GM12878 (cell line): ENCODE measurements around the gene EMP3. TPM values are rescaled to one million over a fixed set of nuclear protein-coding genes. Genes with fewer than 3 reads are reported as not detected.

Experiments used
- BCL11A ChIP-seq: IDR thresholded peaks from 2 replicates; pipeline ENCODE4 v1.6.1; 2011; ENCODE audit warnings: low read depth, low read length
- CBX5 ChIP-seq: sonication (generic); IDR thresholded peaks from 2 replicates; pipeline ENCODE4 v1.6.1; 2016; ENCODE audit warnings: low read depth, moderate library complexity, mild to moderate bottlenecking, inconsistent platforms
- CHD2 ChIP-seq: IDR thresholded peaks from 2 replicates; pipeline ENCODE4 v1.6.1; 2011; ENCODE audit warnings: low read depth, low read length, improper control_type of control experiment, borderline replicate concordance
- NFYB ChIP-seq: IDR thresholded peaks from 2 replicates; pipeline ENCODE4 v1.6.1; 2011; ENCODE audit warnings: low read depth, mild to moderate bottlenecking, low read length, improper control_type of control experiment, moderate library complexity; ENCODE audit not compliant: insufficient read depth
- PAX5 ChIP-seq: IDR thresholded peaks from 2 replicates; pipeline ENCODE4 v1.6.1; 2011; ENCODE audit warnings: low read depth, low read length, borderline replicate concordance
- SMAD5 ChIP-seq: IDR thresholded peaks from 2 replicates; pipeline ENCODE4 v1.6.1; 2016; ENCODE audit warnings: antibody characterized with exemption, low read depth
- ZBTB11 ChIP-seq: fragments of 450-650 bp; formaldehyde crosslinking; IDR thresholded peaks from 2 replicates; pipeline ENCODE4 v1.5.0; 2022; ENCODE audit warnings: mild to moderate bottlenecking, missing genetic modification characterization
- polyA plus RNA-seq, 11 experiments: library from polyadenylated mRNA; depleted of rRNA in 4 of 11; unstranded in 6 of 11; stranded (reverse) in 5 of 11; fragments of >200 nt; fragmentation: Nextera tagmentation in 4 of 11; fragmentation: Illumina TruSeq in 1 of 11; extraction: Ambion mirVana in 4 of 11; extraction: Trizol in 1 of 11; gene quantifications; 1 replicate in 1 of 11; 2 replicates in 10 of 11; pipeline versions ENCODE4 v1.2.1 to v1.2.3, GENCODE V29; 2011 to 2016; ENCODE audit warnings: inconsistent platforms in 2 of 11, missing spikeins in 2 of 11, low read depth in 1 of 11
- total RNA-seq, 4 experiments: library from RNA; depleted of rRNA in 3 of 4; stranded (reverse); fragments of >200 nt in 3 of 4; fragmentation: Illumina TruSeq in 1 of 4; extraction: Trizol in 1 of 4; gene quantifications; 2 replicates each; pipeline versions ENCODE4 v1.2.1 to v1.2.3, GENCODE V29; 2013 to 2021
- TF ChIP-seq, protein P1 (sequence below): fragments of 450-650 bp; IDR thresholded peaks from 2 replicates; pipeline ENCODE4 v1.6.1; 2017; ENCODE audit warnings: mild to moderate bottlenecking
- TF ChIP-seq, protein P2 (sequence below): fragments of 450-650 bp; IDR thresholded peaks from 2 replicates; pipeline ENCODE4 v1.6.1; 2017; ENCODE audit warnings: mild to moderate bottlenecking, moderate library complexity
- TF ChIP-seq, protein P3 (sequence below): fragments of 150-350 bp; IDR thresholded peaks from 2 replicates; pipeline ENCODE4 v1.6.1; 2016; ENCODE audit warnings: low read depth, low read length

Gene EMP3
- total and polyA plus RNA-seq, 10 of the 15 experiments (the other 5 are each of a cell fraction or from before 2014, with no cell fraction given): 53.2 to 224 (median 134) TPM

DNA sequence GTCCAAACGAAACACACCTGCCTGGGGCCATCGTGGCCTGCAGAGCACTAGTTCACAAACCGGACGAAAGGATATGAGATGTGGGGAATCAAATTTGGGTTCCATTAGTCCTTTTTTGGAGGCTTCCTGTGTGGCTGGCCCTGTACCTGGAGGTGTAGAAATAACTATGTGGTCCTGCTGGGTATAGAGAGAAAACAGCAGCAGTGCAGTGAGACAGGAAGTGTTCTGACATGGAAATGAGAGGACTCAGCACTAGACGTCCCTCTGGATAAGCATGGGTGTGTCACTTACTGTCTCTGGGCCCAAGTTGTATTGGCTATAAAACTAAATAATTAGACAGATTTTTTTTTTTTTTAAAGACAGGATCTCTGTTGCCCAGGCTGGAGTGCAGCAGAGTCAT is 53.7 kb downstream of the EMP3 start (continued):
- TF ChIP-seq, protein P1, sequence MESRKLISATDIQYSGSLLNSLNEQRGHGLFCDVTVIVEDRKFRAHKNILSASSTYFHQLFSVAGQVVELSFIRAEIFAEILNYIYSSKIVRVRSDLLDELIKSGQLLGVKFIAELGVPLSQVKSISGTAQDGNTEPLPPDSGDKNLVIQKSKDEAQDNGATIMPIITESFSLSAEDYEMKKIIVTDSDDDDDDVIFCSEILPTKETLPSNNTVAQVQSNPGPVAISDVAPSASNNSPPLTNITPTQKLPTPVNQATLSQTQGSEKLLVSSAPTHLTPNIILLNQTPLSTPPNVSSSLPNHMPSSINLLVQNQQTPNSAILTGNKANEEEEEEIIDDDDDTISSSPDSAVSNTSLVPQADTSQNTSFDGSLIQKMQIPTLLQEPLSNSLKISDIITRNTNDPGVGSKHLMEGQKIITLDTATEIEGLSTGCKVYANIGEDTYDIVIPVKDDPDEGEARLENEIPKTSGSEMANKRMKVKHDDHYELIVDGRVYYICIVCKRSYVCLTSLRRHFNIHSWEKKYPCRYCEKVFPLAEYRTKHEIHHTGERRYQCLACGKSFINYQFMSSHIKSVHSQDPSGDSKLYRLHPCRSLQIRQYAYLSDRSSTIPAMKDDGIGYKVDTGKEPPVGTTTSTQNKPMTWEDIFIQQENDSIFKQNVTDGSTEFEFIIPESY: no peak
- TF ChIP-seq BCL11A (no peak), ZBTB11 (CRISPR knock-in tag) (no peak), NFYB (no peak), SMAD5 (no peak), CHD2 (no peak), PAX5 (no peak), CBX5 (no peak)
- TF ChIP-seq, protein P2, sequence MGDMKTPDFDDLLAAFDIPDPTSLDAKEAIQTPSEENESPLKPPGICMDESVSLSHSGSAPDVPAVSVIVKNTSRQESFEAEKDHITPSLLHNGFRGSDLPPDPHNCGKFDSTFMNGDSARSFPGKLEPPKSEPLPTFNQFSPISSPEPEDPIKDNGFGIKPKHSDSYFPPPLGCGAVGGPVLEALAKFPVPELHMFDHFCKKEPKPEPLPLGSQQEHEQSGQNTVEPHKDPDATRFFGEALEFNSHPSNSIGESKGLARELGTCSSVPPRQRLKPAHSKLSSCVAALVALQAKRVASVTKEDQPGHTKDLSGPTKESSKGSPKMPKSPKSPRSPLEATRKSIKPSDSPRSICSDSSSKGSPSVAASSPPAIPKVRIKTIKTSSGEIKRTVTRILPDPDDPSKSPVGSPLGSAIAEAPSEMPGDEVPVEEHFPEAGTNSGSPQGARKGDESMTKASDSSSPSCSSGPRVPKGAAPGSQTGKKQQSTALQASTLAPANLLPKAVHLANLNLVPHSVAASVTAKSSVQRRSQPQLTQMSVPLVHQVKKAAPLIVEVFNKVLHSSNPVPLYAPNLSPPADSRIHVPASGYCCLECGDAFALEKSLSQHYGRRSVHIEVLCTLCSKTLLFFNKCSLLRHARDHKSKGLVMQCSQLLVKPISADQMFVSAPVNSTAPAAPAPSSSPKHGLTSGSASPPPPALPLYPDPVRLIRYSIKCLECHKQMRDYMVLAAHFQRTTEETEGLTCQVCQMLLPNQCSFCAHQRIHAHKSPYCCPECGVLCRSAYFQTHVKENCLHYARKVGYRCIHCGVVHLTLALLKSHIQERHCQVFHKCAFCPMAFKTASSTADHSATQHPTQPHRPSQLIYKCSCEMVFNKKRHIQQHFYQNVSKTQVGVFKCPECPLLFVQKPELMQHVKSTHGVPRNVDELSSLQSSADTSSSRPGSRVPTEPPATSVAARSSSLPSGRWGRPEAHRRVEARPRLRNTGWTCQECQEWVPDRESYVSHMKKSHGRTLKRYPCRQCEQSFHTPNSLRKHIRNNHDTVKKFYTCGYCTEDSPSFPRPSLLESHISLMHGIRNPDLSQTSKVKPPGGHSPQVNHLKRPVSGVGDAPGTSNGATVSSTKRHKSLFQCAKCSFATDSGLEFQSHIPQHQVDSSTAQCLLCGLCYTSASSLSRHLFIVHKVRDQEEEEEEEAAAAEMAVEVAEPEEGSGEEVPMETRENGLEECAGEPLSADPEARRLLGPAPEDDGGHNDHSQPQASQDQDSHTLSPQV: no peak
- TF ChIP-seq, protein P3, sequence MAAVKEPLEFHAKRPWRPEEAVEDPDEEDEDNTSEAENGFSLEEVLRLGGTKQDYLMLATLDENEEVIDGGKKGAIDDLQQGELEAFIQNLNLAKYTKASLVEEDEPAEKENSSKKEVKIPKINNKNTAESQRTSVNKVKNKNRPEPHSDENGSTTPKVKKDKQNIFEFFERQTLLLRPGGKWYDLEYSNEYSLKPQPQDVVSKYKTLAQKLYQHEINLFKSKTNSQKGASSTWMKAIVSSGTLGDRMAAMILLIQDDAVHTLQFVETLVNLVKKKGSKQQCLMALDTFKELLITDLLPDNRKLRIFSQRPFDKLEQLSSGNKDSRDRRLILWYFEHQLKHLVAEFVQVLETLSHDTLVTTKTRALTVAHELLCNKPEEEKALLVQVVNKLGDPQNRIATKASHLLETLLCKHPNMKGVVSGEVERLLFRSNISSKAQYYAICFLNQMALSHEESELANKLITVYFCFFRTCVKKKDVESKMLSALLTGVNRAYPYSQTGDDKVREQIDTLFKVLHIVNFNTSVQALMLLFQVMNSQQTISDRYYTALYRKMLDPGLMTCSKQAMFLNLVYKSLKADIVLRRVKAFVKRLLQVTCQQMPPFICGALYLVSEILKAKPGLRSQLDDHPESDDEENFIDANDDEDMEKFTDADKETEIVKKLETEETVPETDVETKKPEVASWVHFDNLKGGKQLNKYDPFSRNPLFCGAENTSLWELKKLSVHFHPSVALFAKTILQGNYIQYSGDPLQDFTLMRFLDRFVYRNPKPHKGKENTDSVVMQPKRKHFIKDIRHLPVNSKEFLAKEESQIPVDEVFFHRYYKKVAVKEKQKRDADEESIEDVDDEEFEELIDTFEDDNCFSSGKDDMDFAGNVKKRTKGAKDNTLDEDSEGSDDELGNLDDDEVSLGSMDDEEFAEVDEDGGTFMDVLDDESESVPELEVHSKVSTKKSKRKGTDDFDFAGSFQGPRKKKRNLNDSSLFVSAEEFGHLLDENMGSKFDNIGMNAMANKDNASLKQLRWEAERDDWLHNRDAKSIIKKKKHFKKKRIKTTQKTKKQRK: no peak
- TF ChIP-seq, all 136 proteins: peak for 0
